Trophoblast cell (in vitro differentiated cells and primary cell): ENCODE data around the gene CIC.
"Not testable (repeated sequence)": the region's sequence is repeated elsewhere in the genome, so short reads cannot be mapped to it uniquely, and the experiment has no call there.

Source experiments
- DNase-seq, 2 donors: peaks; one replicate each; pipeline ENCODE4 v3.0.0-alpha.2; 2016
- H2AFZ ChIP-seq: 2 replicates; pipeline ENCODE4 v1.6.1; 2013; ENCODE audit warnings: low read length, moderate library complexity, mild to moderate bottlenecking; ENCODE audit not compliant: insufficient read depth, poor library complexity
- H2AK5ac ChIP-seq: 2 replicates; pipeline ENCODE4 v1.6.1; 2013; ENCODE audit warnings: mild to moderate bottlenecking, low read length
- H2BK120ac ChIP-seq: 2 replicates; pipeline ENCODE4 v1.6.1; 2013; ENCODE audit warnings: low read length, mild to moderate bottlenecking, moderate library complexity; ENCODE audit not compliant: insufficient read depth, poor library complexity
- H2BK12ac ChIP-seq: 2 replicates; pipeline ENCODE4 v1.6.1; 2013; ENCODE audit warnings: mild to moderate bottlenecking, low read length, moderate library complexity
- H2BK5ac ChIP-seq: 2 replicates; pipeline ENCODE4 v1.6.1; 2013; ENCODE audit warnings: low read length, low read depth, moderate library complexity, mild to moderate bottlenecking; ENCODE audit not compliant: poor library complexity
- H3K14ac ChIP-seq: 2 replicates; pipeline ENCODE4 v1.6.1; 2013; ENCODE audit warnings: mild to moderate bottlenecking, low read length
- H3K18ac ChIP-seq: 2 replicates; pipeline ENCODE4 v1.6.1; 2013; ENCODE audit warnings: mild to moderate bottlenecking, low read length
- H3K23ac ChIP-seq: 2 replicates; pipeline ENCODE4 v1.6.1; 2013; ENCODE audit warnings: low read length
- H3K27ac ChIP-seq: 2 replicates; pipeline ENCODE4 v1.5.1; 2013; ENCODE audit warnings: low read depth, mild to moderate bottlenecking, inconsistent platforms, low read length, moderate library complexity
- H3K27me3 ChIP-seq: 2 replicates; pipeline ENCODE4 v1.6.1; 2013; ENCODE audit warnings: inconsistent platforms, mild to moderate bottlenecking, low read length, moderate library complexity; ENCODE audit not compliant: insufficient read depth
- H3K36me3 ChIP-seq, 2 experiments: 1 replicate in 1 of 2; 2 replicates in 1 of 2; pipeline ENCODE4 v1.6.1; 2013; ENCODE audit warnings: low read length in 2 of 2, mild to moderate bottlenecking in 2 of 2, moderate library complexity in 1 of 2; ENCODE audit not compliant: insufficient read depth in 2 of 2, control insufficient read depth in 1 of 2
- H3K4ac ChIP-seq: 2 replicates; pipeline ENCODE4 v1.6.1; 2013; ENCODE audit warnings: low read depth, mild to moderate bottlenecking, low read length, moderate library complexity
- H3K4me1 ChIP-seq, 2 experiments: 1 replicate in 1 of 2; 2 replicates in 1 of 2; pipeline ENCODE4 v1.6.1; 2013; ENCODE audit warnings: low read length in 2 of 2, mild to moderate bottlenecking in 2 of 2, moderate library complexity in 1 of 2; ENCODE audit not compliant: insufficient read depth in 2 of 2, control insufficient read depth in 1 of 2
- H3K4me2 ChIP-seq: 2 replicates; pipeline ENCODE4 v1.6.1; 2013; ENCODE audit warnings: inconsistent platforms, mild to moderate bottlenecking, low read length, moderate library complexity
- H3K4me3 ChIP-seq: 2 replicates; pipeline ENCODE4 v1.5.1; 2013; ENCODE audit warnings: mild to moderate bottlenecking, low read depth, low read length, inconsistent platforms
- H3K79me1 ChIP-seq: one replicate; pipeline ENCODE4 v1.6.1; 2013; ENCODE audit warnings: low read length
- H3K79me2 ChIP-seq: 2 replicates; pipeline ENCODE4 v1.6.1; 2013; ENCODE audit warnings: low read length, mild to moderate bottlenecking; ENCODE audit not compliant: control insufficient read depth, insufficient read depth, poor library complexity
- H3K9ac ChIP-seq: 2 replicates; pipeline ENCODE4 v1.6.1; 2013; ENCODE audit warnings: mild to moderate bottlenecking, low read length
- H3K9me3 ChIP-seq: 2 replicates; pipeline ENCODE4 v1.6.1; 2013; ENCODE audit warnings: low read depth, mild to moderate bottlenecking, control low read depth, inconsistent platforms, low read length; ENCODE audit not compliant: insufficient read depth
- H4K12ac ChIP-seq: 2 replicates; pipeline ENCODE4 v1.6.1; 2013; ENCODE audit warnings: low read depth, mild to moderate bottlenecking, low read length, moderate library complexity
- H4K8ac ChIP-seq: 2 replicates; pipeline ENCODE4 v1.6.1; 2013; ENCODE audit warnings: low read depth, mild to moderate bottlenecking, low read length, moderate library complexity
- H4K91ac ChIP-seq: one replicate; pipeline ENCODE4 v1.6.1; 2013; ENCODE audit warnings: low read depth, mild to moderate bottlenecking, low read length, moderate library complexity
- WGBS: extraction: QIAGEN DNeasy Blood & Tissue Kit; methylation state at CpG from one replicate; pipeline ENCODE4 v1.1.7; 2013; ENCODE audit warnings: missing lambda C conversion rate; ENCODE audit not compliant: insufficient read length, insufficient coverage; ENCODE audit errors: extremely low coverage; 5-methylcytosine and 5-hydroxymethylcytosine counted together

The CIC gene

DNA sequence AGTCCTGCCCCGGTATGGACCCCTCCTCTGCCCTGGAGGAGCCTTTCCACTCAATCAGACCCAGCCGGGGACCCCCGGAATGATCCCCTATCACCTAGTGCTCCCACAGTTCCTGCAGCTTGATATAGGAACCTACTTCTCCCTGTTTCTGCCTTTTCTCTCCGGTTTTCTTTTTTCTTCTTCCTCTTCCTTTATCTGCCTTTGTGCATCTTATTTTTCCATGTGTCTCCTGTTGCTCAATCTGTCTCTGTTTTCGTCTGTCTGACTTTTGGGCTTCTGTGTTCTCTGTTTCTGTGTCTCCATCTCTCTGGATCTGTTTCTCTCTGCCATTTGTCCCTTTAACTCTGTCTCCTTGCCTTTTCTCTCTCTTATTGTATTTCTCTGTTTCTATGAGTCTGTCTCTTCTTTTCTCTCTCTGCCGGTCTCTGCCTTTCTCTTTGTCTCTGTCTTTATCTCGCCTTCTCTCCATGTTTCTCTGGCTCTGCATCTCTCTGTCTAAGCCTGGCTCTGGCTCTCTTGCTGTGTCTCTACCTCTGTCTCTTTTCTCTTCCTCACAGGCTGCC is 66.4 kb downstream of the CIC start:
- WGBS = no CpG with 5 or more reads among the region's 7 CpGs
- Histone ChIP-seq H3K79me2 (no peaks in the 10 kb centered on the region), H3K36me3 (peaks cover 18 to 19% of the 10 kb centered on the region in 2 experiments), H3K4me2 (no peak overlapping the region), H4K12ac (no peak overlapping the region), H4K91ac (no peak overlapping the region), H2BK12ac (no peak overlapping the region), H3K23ac (no peak overlapping the region), H3K9ac (no peak overlapping the region), H3K14ac (no peak overlapping the region), H3K79me1 (no peaks in the 10 kb centered on the region), H2BK5ac (no peak overlapping the region), H3K4me3 (no peak overlapping the region), H2AK5ac (no peak overlapping the region), H3K18ac (no peak overlapping the region), H3K4me1 (no peaks in the 10 kb centered on the region), H3K27me3 (no peaks in the 10 kb centered on the region), H3K9me3 (no peaks in the 10 kb centered on the region), H2BK120ac (no peak overlapping the region), H3K4ac (no peak overlapping the region), H3K27ac (no peak overlapping the region), H2AFZ (no peak overlapping the region), H4K8ac (no peak overlapping the region)
- no peak for DNase-seq

GRCh38 chr19:42335971-42336370 is 66.9 kb downstream of the CIC start:
- Histone ChIP-seq H3K4me2 (no peak overlapping the region), H3K4ac (no peak overlapping the region), H3K23ac (no peak overlapping the region), H3K18ac (no peak overlapping the region), H4K91ac (no peak overlapping the region), H2BK12ac (no peak overlapping the region), H3K4me1 (no peaks in the 10 kb centered on the region), H3K9ac (no peak overlapping the region), H3K27me3 (no peaks in the 10 kb centered on the region), H2BK120ac (no peak overlapping the region), H2BK5ac (no peak overlapping the region), H3K4me3 (no peak overlapping the region), H3K79me1 (no peaks in the 10 kb centered on the region), H3K36me3 (peaks cover 18 to 19% of the 10 kb centered on the region in 2 experiments), H3K14ac (no peak overlapping the region), H3K9me3 (no peaks in the 10 kb centered on the region), H4K12ac (no peak overlapping the region), H3K79me2 (no peaks in the 10 kb centered on the region), H3K27ac (no peak overlapping the region), H4K8ac (no peak overlapping the region), H2AK5ac (no peak overlapping the region), H2AFZ (no peak overlapping the region)
- WGBS = no CpG with 5 or more reads among the region's 19 CpGs
- DNase-seq = no peak

DNA sequence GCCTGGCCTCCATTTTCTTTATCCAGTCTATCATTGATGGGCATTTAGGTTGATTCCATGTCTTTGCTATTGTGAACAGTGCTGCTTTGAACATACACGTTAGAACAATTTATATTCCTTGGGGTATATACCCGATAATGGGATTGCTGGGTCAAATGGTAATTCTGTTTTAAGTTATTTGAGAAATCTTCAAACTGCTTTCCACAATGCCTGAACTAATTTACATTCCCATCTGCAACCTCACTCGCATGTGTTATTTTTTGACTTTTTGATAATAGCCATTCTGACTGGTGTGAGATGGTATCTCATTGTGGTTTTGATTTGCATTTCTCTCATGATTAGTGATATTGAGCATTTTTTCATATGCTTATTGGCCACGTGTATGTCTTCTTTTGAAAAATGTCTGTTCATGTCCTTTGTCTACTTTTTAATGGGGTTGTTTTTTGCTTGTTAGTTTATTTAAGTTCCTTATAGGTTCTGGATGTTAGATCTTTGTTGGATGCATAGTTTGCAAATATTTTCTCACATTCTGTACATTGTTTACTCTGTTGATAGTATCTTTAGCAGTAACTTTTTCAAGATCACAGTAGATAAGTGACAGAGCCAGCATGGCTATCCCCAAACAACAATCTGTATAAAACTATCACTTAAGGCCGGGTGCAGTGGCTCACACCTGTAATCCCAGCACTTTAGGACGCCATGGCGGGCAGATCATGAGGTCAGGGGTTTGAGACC is 70.2 kb downstream of the CIC start:
- not testable (repeated sequence) for H2AFZ ChIP-seq, H3K9ac ChIP-seq, H3K18ac ChIP-seq, H3K4me3 ChIP-seq, H3K4ac ChIP-seq, H3K4me1 ChIP-seq, H3K79me2 ChIP-seq, H4K8ac ChIP-seq, H2BK5ac ChIP-seq, H2BK12ac ChIP-seq, H3K4me2 ChIP-seq, H2AK5ac ChIP-seq, H3K23ac ChIP-seq, H3K9me3 ChIP-seq, H3K27ac ChIP-seq, H4K12ac ChIP-seq, H4K91ac ChIP-seq, H3K14ac ChIP-seq, H3K27me3 ChIP-seq, H2BK120ac ChIP-seq, H3K79me1 ChIP-seq
- peak; percentile 38 to 77 for DNase-seq
- no CpG with 5 or more reads among the region's 7 CpGs for WGBS
- H3K36me3 ChIP-seq = peaks cover 19 to 21% of the 10 kb centered on the region in 2 experiments

- not testable (repeated sequence) for H4K8ac ChIP-seq, H2AK5ac ChIP-seq, H2BK5ac ChIP-seq, H3K4me1 ChIP-seq, H3K14ac ChIP-seq, H3K18ac ChIP-seq, H4K91ac ChIP-seq, DNase-seq, H2AFZ ChIP-seq, H3K79me1 ChIP-seq, H3K9me3 ChIP-seq, H3K27ac ChIP-seq, H3K4me2 ChIP-seq, H3K79me2 ChIP-seq, H2BK12ac ChIP-seq, H3K4ac ChIP-seq, H3K23ac ChIP-seq, H4K12ac ChIP-seq, H3K9ac ChIP-seq, H2BK120ac ChIP-seq, H3K4me3 ChIP-seq, H3K27me3 ChIP-seq
- H3K36me3 ChIP-seq = peaks cover 19 to 24% of the 10 kb centered on the region in 2 experiments
- no CpG with 5 or more reads among the region's 4 CpGs for WGBS
Measured at GRCh38 chr19:42339922-42340321, 70.9 kb downstream of the CIC start.
